Epithelial cell of esophagus (primary cell): ENCODE measurements around the gene PRR23C.

Experiments
- DNase-seq: peaks from one replicate; pipeline ENCODE4 v3.0.0; 2010; ENCODE audit warnings: low read depth
- H3K4me3 ChIP-seq: 2 replicates; pipeline ENCODE4 v1.5.1; 2011; ENCODE audit warnings: mild to moderate bottlenecking, low read length, control low read depth
- CTCF ChIP-seq: IDR thresholded peaks from 2 replicates; pipeline ENCODE4 v1.5.1; 2011; ENCODE audit warnings: low read depth, mild to moderate bottlenecking, low read length, control low read depth, inconsistent platforms; ENCODE audit not compliant: insufficient read depth; ENCODE audit errors: missing control alignments

PRR23C gene

GRCh38 chr3:139044366-139045210 lies at the start of gene PRR23C:
Gene PRR23C (minus strand): TSS chr3:139044892. CDS start chr3:139044620, 272 bp downstream.
- TF ChIP-seq CTCF = no peak
- DNase-seq = no peak
- H3K4me3 ChIP-seq = no peak within 1 kb of the TSS

GRCh38 chr3:139093840-139094239 lies 49.1 kb upstream of the PRR23C start:
- H3K4me3 ChIP-seq = no peak overlapping the region
- no peak for TF ChIP-seq CTCF
- DNase-seq = no peak

- no peak for TF ChIP-seq CTCF
- no peak overlapping the region for H3K4me3 ChIP-seq
- DNase-seq = no peak
Observed at GRCh38 chr3:139088462-139089324, 44.0 kb upstream of the PRR23C start.

GRCh38 chr3:139087621-139088020 lies 42.9 kb upstream of the PRR23C start:
- H3K4me3 ChIP-seq = no peak overlapping the region
- TF ChIP-seq CTCF = no peak
- DNase-seq = no peak

- TF ChIP-seq CTCF = no peak
- no peak for DNase-seq
- no peak overlapping the region for H3K4me3 ChIP-seq
Observed at GRCh38 chr3:139084176-139084575, 39.5 kb upstream of the PRR23C start.

- H3K4me3 ChIP-seq = no peak overlapping the region
- no peak for DNase-seq
- TF ChIP-seq CTCF = no peak
Observed at GRCh38 chr3:139074565-139075115, 29.9 kb upstream of the PRR23C start.
